HepG2 (cell line): ENCODE data around the gene PAGE1. TPM values are rescaled to one million over a fixed set of nuclear protein-coding genes. Genes with fewer than 3 reads are reported as not detected.

Experiments used
- ATAC-seq: fragments of 200-7000 bp; cut with Tn5 transposase; 3 replicates; pipeline ENCODE4 v1.9.1; 2020; ENCODE audit warnings: mild to moderate bottlenecking, moderate library complexity
- BruUV-seq: library from RNA; stranded (reverse); fragments of 400-500 nt; replicated peaks from 2 replicates; lab custom pipeline; 2021; lab: Mats Ljungman, UMichigan
- CTCF ChIA-PET: fragments of 300-600 bp; formaldehyde crosslinking; extraction: SDS; loops from one replicate; lab custom pipeline; 2021; ENCODE audit warnings: low total read pairs, inconsistent platforms, low intra/inter-chr PET ratio; lab: Yijun Ruan, JAX
- POLR2A ChIA-PET: fragments of 350-600 bp; sonication (Branson Sonifier 250); formaldehyde crosslinking; loops from one replicate; lab custom pipeline; 2020; ENCODE audit warnings: antibody characterized with exemption, inconsistent platforms; lab: Yijun Ruan, JAX
- DNase-seq: peaks from one replicate; pipeline ENCODE4 v3.0.0-alpha.2; 2015; ENCODE audit warnings: low spot score
- FAIRE-seq: peaks from 3 replicates; lab custom pipeline; 2011; peaks lifted over from hg19 to GRCh38; lab: Jason Lieb, UNC
- H2AFZ ChIP-seq: one replicate; pipeline ENCODE4 v1.6.1; 2011; ENCODE audit warnings: low read length, inconsistent platforms
- H3K27ac ChIP-seq: fragments of 300-600 bp; 3 replicates; pipeline ENCODE4 v1.8.0; 2011; ENCODE audit warnings: mixed run types, mild to moderate bottlenecking, mixed read lengths, low read length, inconsistent platforms; ENCODE audit not compliant: insufficient read depth; ENCODE audit errors: extremely low read length
- H3K27me3 ChIP-seq, 2 experiments: fragments of 200-600 bp in 1 of 2; 2 replicates in 1 of 2; 3 replicates in 1 of 2; pipeline versions ENCODE4 v1.6.0 to v1.8.0; 2011; ENCODE audit warnings: low read length in 2 of 2, mild to moderate bottlenecking in 2 of 2, moderate library complexity in 2 of 2, inconsistent platforms in 1 of 2; ENCODE audit not compliant: insufficient read depth in 2 of 2, control insufficient read depth in 1 of 2
- H3K36me3 ChIP-seq, 2 experiments: fragments of 200-600 bp in 1 of 2; replicated peaks in 1 of 2; 2 replicates in 1 of 2; 3 replicates in 1 of 2; pipeline versions ENCODE4 v1.5.1 to v1.8.0; 2011; ENCODE audit warnings: low read length in 2 of 2, inconsistent platforms in 1 of 2; ENCODE audit not compliant: insufficient read depth in 2 of 2, control insufficient read depth in 1 of 2
- H3K4me1 ChIP-seq: 2 replicates; pipeline ENCODE4 v1.5.1; 2012; ENCODE audit warnings: low read length, inconsistent platforms; ENCODE audit not compliant: insufficient read depth
- H3K4me2 ChIP-seq: 2 replicates; pipeline ENCODE4 v1.6.0; 2011; ENCODE audit warnings: low read depth, low read length, inconsistent platforms
- H3K4me3 ChIP-seq, 3 experiments: fragments of 200-600 bp in 1 of 3; sonication (generic), shearing (Covaris generic) in 1 of 3; replicated peaks in 1 of 3; 2 replicates each; pipeline ENCODE4 v1.5.1; 2011 to 2016; ENCODE audit warnings: low read length in 3 of 3, inconsistent platforms in 2 of 3, low read depth in 2 of 3, mild to moderate bottlenecking in 2 of 3, control low read depth in 1 of 3, mixed read lengths in 1 of 3; ENCODE audit not compliant: insufficient read depth in 1 of 3
- H3K79me2 ChIP-seq: one replicate; pipeline ENCODE4 v1.6.1; 2011; ENCODE audit warnings: low read length, inconsistent platforms; ENCODE audit not compliant: insufficient read depth
- H3K9ac ChIP-seq: 2 replicates; pipeline ENCODE4 v1.6.0; 2011; ENCODE audit warnings: mild to moderate bottlenecking, low read depth, low read length, inconsistent platforms; ENCODE audit not compliant: insufficient read depth
- H3K9me3 ChIP-seq: 2 replicates; pipeline ENCODE4 v1.5.1; 2012; ENCODE audit warnings: mild to moderate bottlenecking, low read length
- H4K20me1 ChIP-seq: 2 replicates; pipeline ENCODE4 v1.6.0; 2011; ENCODE audit warnings: inconsistent platforms, mild to moderate bottlenecking, low read length, moderate library complexity; ENCODE audit not compliant: insufficient read depth
- CREM ChIP-seq, 2 experiments: sonication (generic) in 1 of 2; formaldehyde crosslinking in 1 of 2; IDR thresholded peaks; 2 replicates each; pipeline versions ENCODE4 v1.4.0 to v1.6.1; 2016 to 2020; ENCODE audit warnings: antibody characterized with exemption in 1 of 2, mild to moderate bottlenecking in 1 of 2, missing genetic modification reagents in 1 of 2
- NONO ChIP-seq, 2 experiments: fragments of 450-650 bp in 1 of 2; sonication (generic) in 1 of 2; formaldehyde crosslinking in 1 of 2; IDR thresholded peaks in 1 of 2; conservative IDR thresholded peaks in 1 of 2; 2 replicates each; pipeline versions ENCODE4 v1.6.1 to v1.8.0; 2017 to 2022; ENCODE audit warnings: mild to moderate bottlenecking in 1 of 2, missing genetic modification reagents in 1 of 2, moderate library complexity in 1 of 2
- ZNF280D ChIP-seq: sonication (generic); formaldehyde crosslinking; IDR thresholded peaks from 2 replicates; pipeline ENCODE4 v1.5.1; 2020; ENCODE audit warnings: mild to moderate bottlenecking, missing genetic modification reagents
- ZNF556 ChIP-seq: sonication (generic); formaldehyde crosslinking; IDR thresholded peaks from 2 replicates; pipeline ENCODE4 v1.4.0; 2020; ENCODE audit warnings: mild to moderate bottlenecking, missing genetic modification reagents, borderline replicate concordance
- ZSCAN9 ChIP-seq: IDR thresholded peaks from 2 replicates; pipeline ENCODE4 v1.6.1; 2016; ENCODE audit warnings: borderline replicate concordance
- WGBS: methylation state at CpG from one replicate; pipeline ENCODE4 v1.1.6; 2017; ENCODE audit warnings: low lambda C conversion rate; 5-methylcytosine and 5-hydroxymethylcytosine counted together
- in situ Hi-C: cut with HindIII; loops from 2 replicates; pipeline ENCODE4 v1.10.0; 2017; ENCODE audit warnings: low pct_unique_long_range_greater_than_20kb; ENCODE audit not compliant: extremely low pct_ligation_motif_present
- intact Hi-C: fragments of 100-400 bp; cut with micrococcal nuclease; formaldehyde crosslinking; loops from one replicate; pipeline ENCODE4 v1.10.0; 2022; ENCODE audit not compliant: unreplicated experiment
- polyA plus RNA-seq, 8 experiments: library from polyadenylated mRNA; depleted of rRNA in 3 of 8; stranded (reverse) in 7 of 8; unstranded in 1 of 8; fragments of >200 nt; fragmentation: Illumina TruSeq in 4 of 8; extraction: Trizol in 4 of 8; gene quantifications; 2 replicates each; pipeline versions ENCODE4 v1.2.1 to v1.2.3, GENCODE V29; 2011 to 2016; ENCODE audit warnings: low read depth in 4 of 8, missing spikeins in 1 of 8, mixed read lengths in 1 of 8; ENCODE audit not compliant: insufficient read depth in 1 of 8
- total RNA-seq, 5 experiments: library from RNA; depleted of rRNA; stranded (reverse); fragments of >200 nt; fragmentation: Illumina TruSeq; extraction: Trizol; gene quantifications; 2 replicates each; pipeline ENCODE4 v1.2.3, GENCODE V29; 2016; ENCODE audit warnings: low read depth in 1 of 5
- TF ChIP-seq, protein P1 (sequence below), 2 experiments: sonication (generic) in 1 of 2; formaldehyde crosslinking in 1 of 2; IDR thresholded peaks; 2 replicates each; pipeline versions ENCODE4 v1.4.0 to v1.6.1; 2016 to 2020; ENCODE audit warnings: borderline replicate concordance in 1 of 2, low read depth in 1 of 2, mild to moderate bottlenecking in 1 of 2, missing genetic modification reagents in 1 of 2
- TF ChIP-seq, protein P2 (sequence below): sonication (generic); formaldehyde crosslinking; IDR thresholded peaks from 2 replicates; pipeline ENCODE4 v1.8.0; 2022; ENCODE audit warnings: low read depth, missing genetic modification reagents

PAGE1 gene
- total and polyA plus RNA-seq, 2 of the 13 experiments (the other 11 are each of a cell fraction or from before 2014, with no cell fraction given): 0.45 to 0.93 TPM

GRCh38 chrX:49659771-49660170 lies 36.0 kb downstream of the PAGE1 start (continued):
- TF ChIP-seq, protein P1, sequence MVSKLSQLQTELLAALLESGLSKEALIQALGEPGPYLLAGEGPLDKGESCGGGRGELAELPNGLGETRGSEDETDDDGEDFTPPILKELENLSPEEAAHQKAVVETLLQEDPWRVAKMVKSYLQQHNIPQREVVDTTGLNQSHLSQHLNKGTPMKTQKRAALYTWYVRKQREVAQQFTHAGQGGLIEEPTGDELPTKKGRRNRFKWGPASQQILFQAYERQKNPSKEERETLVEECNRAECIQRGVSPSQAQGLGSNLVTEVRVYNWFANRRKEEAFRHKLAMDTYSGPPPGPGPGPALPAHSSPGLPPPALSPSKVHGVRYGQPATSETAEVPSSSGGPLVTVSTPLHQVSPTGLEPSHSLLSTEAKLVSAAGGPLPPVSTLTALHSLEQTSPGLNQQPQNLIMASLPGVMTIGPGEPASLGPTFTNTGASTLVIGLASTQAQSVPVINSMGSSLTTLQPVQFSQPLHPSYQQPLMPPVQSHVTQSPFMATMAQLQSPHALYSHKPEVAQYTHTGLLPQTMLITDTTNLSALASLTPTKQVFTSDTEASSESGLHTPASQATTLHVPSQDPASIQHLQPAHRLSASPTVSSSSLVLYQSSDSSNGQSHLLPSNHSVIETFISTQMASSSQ (IDR thresholded peaks at IDR 0.05; ENCODE audit: low read depth): no peak
- TF ChIP-seq, protein P1 (CRISPR knock-in tag; IDR thresholded peaks at IDR 0.05; ENCODE audit: borderline replicate concordance): no peak
- TF ChIP-seq ZNF280D (CRISPR knock-in tag) (no peak), ZSCAN9 (no peak)

DNA sequence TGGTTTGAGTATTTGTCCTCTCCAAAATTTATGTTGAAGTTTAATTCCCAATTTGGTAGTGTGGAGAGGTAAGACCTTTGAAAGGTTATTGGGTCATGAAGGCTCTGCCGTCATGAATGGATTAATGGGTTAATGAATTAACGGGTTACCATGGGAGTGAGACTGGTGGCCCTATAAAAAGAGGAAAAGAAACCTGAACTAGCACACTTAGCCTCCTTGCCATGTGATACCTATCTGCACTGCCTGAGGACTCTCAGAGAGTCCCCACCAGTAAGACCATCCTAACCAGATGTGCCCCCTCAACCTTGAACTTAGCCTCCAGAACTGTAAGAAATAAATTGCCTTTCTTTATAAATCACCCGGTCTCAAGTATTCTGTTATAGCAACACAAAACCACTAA lies 39.3 kb downstream of the PAGE1 start:
- no peak for TF ChIP-seq NONO (IDR thresholded peaks at IDR 0.05)
- no peak for TF ChIP-seq NONO (CRISPR knock-in tag; conservative IDR thresholded peaks at IDR 0.05)
- no peak for TF ChIP-seq CREM (IDR thresholded peaks at IDR 0.05)
- no peak for TF ChIP-seq CREM (CRISPR knock-in tag; IDR thresholded peaks at IDR 0.05)
- TF ChIP-seq ZNF556 (CRISPR knock-in tag): no peak
- TF ChIP-seq, protein P2, sequence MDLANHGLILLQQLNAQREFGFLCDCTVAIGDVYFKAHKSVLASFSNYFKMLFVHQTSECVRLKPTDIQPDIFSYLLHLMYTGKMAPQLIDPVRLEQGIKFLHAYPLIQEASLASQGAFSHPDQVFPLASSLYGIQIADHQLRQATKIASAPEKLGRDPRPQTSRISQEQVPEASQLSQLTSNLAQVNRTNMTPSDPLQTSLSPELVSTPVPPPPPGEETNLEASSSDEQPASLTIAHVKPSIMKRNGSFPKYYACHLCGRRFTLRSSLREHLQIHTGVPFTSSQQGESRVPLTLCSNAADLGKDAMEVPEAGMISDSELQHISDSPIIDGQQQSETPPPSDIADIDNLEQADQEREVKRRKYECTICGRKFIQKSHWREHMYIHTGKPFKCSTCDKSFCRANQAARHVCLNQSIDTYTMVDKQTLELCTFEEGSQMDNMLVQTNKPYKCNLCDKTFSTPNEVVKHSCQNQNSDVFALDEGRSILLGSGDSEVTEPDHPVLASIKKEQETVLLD (CRISPR knock-in tag): no peak

More for the DNA sequence above, 39.3 kb downstream of the PAGE1 start:
- H3K27me3 ChIP-seq: no peaks in the 10 kb centered on the region
- intact Hi-C loops (no loop called here), in situ Hi-C loops (no loop called here)
- no peaks in the 10 kb centered on the region for H3K36me3 ChIP-seq
- WGBS: 92% methylated on average over 2 of the region's 3 CpGs
- H3K9ac ChIP-seq: no peak overlapping the region
- no peaks in the 10 kb centered on the region for H4K20me1 ChIP-seq
- H3K4me1 ChIP-seq: no peaks in the 10 kb centered on the region
- no peak for DNase-seq
- ChIA-PET POLR2A (no interaction called here), CTCF (no interaction called here)
- H3K9me3 ChIP-seq: no peaks in the 10 kb centered on the region
- H3K4me2 ChIP-seq: no peak overlapping the region
- no TSS peak for BruUV-seq
- no peak for FAIRE-seq
- H2AFZ ChIP-seq: no peak overlapping the region
- no peak for ATAC-seq
- no peak overlapping the region for H3K4me3 ChIP-seq
- no peak overlapping the region for H3K27ac ChIP-seq
- no peaks in the 10 kb centered on the region for H3K79me2 ChIP-seq
